Uterus (tissue), 2 donors: ENCODE data around the gene DVL1.

ENCODE experiments used
- POLR2A ChIP-seq, 2 donors: fragments of 450-650 bp; IDR thresholded peaks; one replicate each; pipeline ENCODE4 v1.6.1; 2016; ENCODE audit warnings: antibody characterized with exemption in 2 of 2, mild to moderate bottlenecking in 1 of 2, moderate library complexity in 1 of 2
- TF ChIP-seq, protein P1 (sequence below), 4 experiments: fragments of 200-600 bp in 2 of 4; fragments of 450-650 bp in 2 of 4; sonication (generic) in 2 of 4; IDR thresholded peaks; one replicate each; pipeline ENCODE4 v1.5.1; 2016 to 2019; ENCODE audit warnings: antibody characterized with exemption in 4 of 4, mild to moderate bottlenecking in 2 of 4, moderate library complexity in 1 of 4

DNA sequence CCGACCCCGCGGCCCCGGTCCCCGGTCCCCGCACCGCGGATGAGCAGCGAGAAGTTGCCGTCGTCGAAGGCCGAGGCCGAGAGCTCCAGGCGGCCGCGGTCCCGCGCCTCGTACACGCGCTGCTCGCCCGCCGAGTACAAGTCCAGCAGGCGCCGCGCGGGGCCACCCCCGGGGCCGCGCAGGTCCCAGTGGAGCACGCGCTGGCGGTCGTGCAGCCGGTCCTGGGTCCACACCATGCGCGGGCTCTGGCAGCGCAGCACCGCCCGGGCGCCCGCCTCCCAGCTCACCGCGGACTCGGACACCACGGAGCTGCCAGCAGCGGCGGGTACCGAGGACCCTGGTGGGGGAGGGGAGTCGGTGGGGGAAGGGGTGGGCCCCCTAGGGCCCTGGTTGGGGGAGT, 6.2 kb upstream of the DVL1 start:
- TF ChIP-seq, protein P1, sequence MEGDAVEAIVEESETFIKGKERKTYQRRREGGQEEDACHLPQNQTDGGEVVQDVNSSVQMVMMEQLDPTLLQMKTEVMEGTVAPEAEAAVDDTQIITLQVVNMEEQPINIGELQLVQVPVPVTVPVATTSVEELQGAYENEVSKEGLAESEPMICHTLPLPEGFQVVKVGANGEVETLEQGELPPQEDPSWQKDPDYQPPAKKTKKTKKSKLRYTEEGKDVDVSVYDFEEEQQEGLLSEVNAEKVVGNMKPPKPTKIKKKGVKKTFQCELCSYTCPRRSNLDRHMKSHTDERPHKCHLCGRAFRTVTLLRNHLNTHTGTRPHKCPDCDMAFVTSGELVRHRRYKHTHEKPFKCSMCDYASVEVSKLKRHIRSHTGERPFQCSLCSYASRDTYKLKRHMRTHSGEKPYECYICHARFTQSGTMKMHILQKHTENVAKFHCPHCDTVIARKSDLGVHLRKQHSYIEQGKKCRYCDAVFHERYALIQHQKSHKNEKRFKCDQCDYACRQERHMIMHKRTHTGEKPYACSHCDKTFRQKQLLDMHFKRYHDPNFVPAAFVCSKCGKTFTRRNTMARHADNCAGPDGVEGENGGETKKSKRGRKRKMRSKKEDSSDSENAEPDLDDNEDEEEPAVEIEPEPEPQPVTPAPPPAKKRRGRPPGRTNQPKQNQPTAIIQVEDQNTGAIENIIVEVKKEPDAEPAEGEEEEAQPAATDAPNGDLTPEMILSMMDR (IDR thresholded peaks at IDR 0.05): no peak
- TF ChIP-seq POLR2A (IDR thresholded peaks at IDR 0.05): no peak
